NCI-H1436 (cell line): Measurements from ENCODE around the gene FAM240B.
A peak's percentile ranks its signal among the peaks of the same experiment; 100 is the strongest.

ENCODE experiments used
- DNase-seq: peaks from one replicate; lab custom pipeline; 2025; lab: John Stamatoyannopoulos, UW

The FAM240B gene

GRCh38 chr9:38699337-38699736, 20.6 kb downstream of the FAM240B start:
- no peak for DNase-seq

GRCh38 chr9:38697776-38698300, 22.1 kb downstream of the FAM240B start:
- DNase-seq, result no peak

GRCh38 chr9:38696999-38697398, 22.9 kb downstream of the FAM240B start:
- DNase-seq, result no peak

- DNase-seq, result no peak
These were observed 25.3 kb downstream of the FAM240B start for GRCh38 chr9:38694676-38695075.

- DNase-seq, result no peak
These were observed 27.2 kb downstream of the FAM240B start for GRCh38 chr9:38692707-38693106.

- DNase-seq, result no peak
These were observed 29.4 kb downstream of the FAM240B start for GRCh38 chr9:38690574-38690973.

GRCh38 chr9:38689678-38690077, 30.3 kb downstream of the FAM240B start:
- peak; percentile 3 for DNase-seq

- no peak for DNase-seq
These were observed 31.9 kb downstream of the FAM240B start for GRCh38 chr9:38687992-38688391.

GRCh38 chr9:38687389-38687842, 32.5 kb downstream of the FAM240B start:
- peak; percentile 20 for DNase-seq

GRCh38 chr9:38686933-38687332, 33.0 kb downstream of the FAM240B start:
- DNase-seq, result no peak

GRCh38 chr9:38685535-38685934, 34.4 kb downstream of the FAM240B start:
- DNase-seq, result no peak

- no peak for DNase-seq
These were observed 36.6 kb downstream of the FAM240B start for GRCh38 chr9:38683336-38683735.

GRCh38 chr9:38682713-38683112, 37.2 kb downstream of the FAM240B start:
- DNase-seq, result no peak

- no peak for DNase-seq
These were observed 38.1 kb downstream of the FAM240B start for GRCh38 chr9:38681747-38682227.

GRCh38 chr9:38680837-38681445, 39.0 kb downstream of the FAM240B start:
- DNase-seq, result no peak

GRCh38 chr9:38677660-38678303, 42.2 kb downstream of the FAM240B start:
- DNase-seq, result no peak

GRCh38 chr9:38675831-38676230, 44.1 kb downstream of the FAM240B start:
- no peak for DNase-seq

- no peak for DNase-seq
These were observed 44.7 kb downstream of the FAM240B start for GRCh38 chr9:38675211-38675610.

- DNase-seq, result no peak
These were observed 46.3 kb downstream of the FAM240B start for GRCh38 chr9:38673399-38674193.

- no peak for DNase-seq
These were observed 48.2 kb downstream of the FAM240B start for GRCh38 chr9:38671748-38672147.

GRCh38 chr9:38671372-38671731, 48.6 kb downstream of the FAM240B start:
- no peak for DNase-seq

GRCh38 chr9:38670542-38671371, 49.2 kb downstream of the FAM240B start:
- DNase-seq, result no peak
